B cell (primary cell): ENCODE data around the gene FYCO1.

Experiments used
- CTCF ChIP-seq: fragments of 200-600 bp; IDR thresholded peaks from one replicate; pipeline ENCODE4 v1.8.0; 2022; ENCODE audit warnings: antibody characterized with exemption, mild to moderate bottlenecking
- EZH2 ChIP-seq: IDR thresholded peaks from 2 replicates; pipeline ENCODE4 v1.6.1; 2012; ENCODE audit warnings: borderline replicate concordance, low read depth, mild to moderate bottlenecking, moderate library complexity, low read length; ENCODE audit not compliant: insufficient read depth, poor library complexity, severe bottlenecking

GRCh38 chr3:45905755-45906154 is 89.9 kb downstream of the FYCO1 start:
- no peak for TF ChIP-seq CTCF
- TF ChIP-seq EZH2, result no peak
